HCT116 (cell line): Measurements from ENCODE around the gene FHOD3. TPM values are rescaled to one million over a fixed set of nuclear protein-coding genes. Genes with fewer than 3 reads are reported as not detected.
A peak's percentile ranks its signal among the peaks of the same experiment; 100 is the strongest.

Source experiments
- ATAC-seq: fragments of 200-7000 bp; cut with Tn5 transposase; 2 replicates; pipeline ENCODE4 v1.9.1; 2020; ENCODE audit warnings: mild to moderate bottlenecking, moderate library complexity
- BruUV-seq: library from RNA; stranded (reverse); fragments of 400-500 nt; replicated peaks from 2 replicates; lab custom pipeline; 2021; lab: Mats Ljungman, UMichigan
- CTCF ChIA-PET: fragments of 300-600 bp; sonication (Branson Sonifier 250); formaldehyde crosslinking; loops from one replicate; lab custom pipeline; 2021; ENCODE audit warnings: antibody characterized with exemption; lab: Charles Lee
- POLR2A ChIA-PET: fragments of 300-600, 350-600 bp; sonication (Branson Sonifier 250); formaldehyde crosslinking; loops from one replicate; lab custom pipeline; 2021; ENCODE audit warnings: antibody characterized with exemption; lab: Charles Lee
- RAD21 ChIA-PET, 2 experiments: fragments of 300-600 bp; sonication (Branson Sonifier 250); formaldehyde crosslinking; loops; one replicate each; lab custom pipeline; 2023; ENCODE audit warnings: low total read pairs in 2 of 2; ENCODE audit not compliant: uncharacterized antibody in 2 of 2, unreplicated experiment in 2 of 2, low non-redundant PET in 1 of 2; lab: Charles Lee
- DNase-seq: peaks from one replicate; pipeline ENCODE4 v3.0.0-alpha.2; 2010; ENCODE audit warnings: low read depth, low spot score
- H2AFZ ChIP-seq: fragments of 200-600 bp; shearing (Covaris generic), sonication (generic); 2 replicates; pipeline ENCODE4 v1.6.1; 2017; ENCODE audit warnings: low read depth, mixed run types, mixed read lengths, antibody characterized with exemption, low read length; ENCODE audit not compliant: poor library complexity, severe bottlenecking
- H3K27ac ChIP-seq: 2 replicates; pipeline ENCODE4 v1.5.1; 2012; ENCODE audit warnings: low read depth, low read length
- H3K27me3 ChIP-seq: fragments of 200-600 bp; sonication (generic); 2 replicates; pipeline ENCODE4 v1.6.1; 2016; ENCODE audit warnings: mixed run types, low read length, mixed read lengths; ENCODE audit not compliant: insufficient read depth
- H3K36me3 ChIP-seq, 2 experiments: fragments of 200-500 bp in 1 of 2; fragments of 200-600 bp in 1 of 2; sonication (Bioruptor generic) in 1 of 2; sonication (generic) in 1 of 2; 2 replicates each; pipeline versions ENCODE4 v1.5.1 to v1.6.1; 2014 to 2016; ENCODE audit warnings: low read length in 2 of 2, inconsistent platforms in 1 of 2, mixed read lengths in 1 of 2, mixed run types in 1 of 2; ENCODE audit not compliant: insufficient read depth in 2 of 2, control insufficient read depth in 1 of 2
- H3K4me1 ChIP-seq, 2 experiments: fragments of 200-600 bp in 1 of 2; sonication (generic) in 1 of 2; 2 replicates each; pipeline versions ENCODE4 v1.5.1 to v1.6.1; 2012 to 2017; ENCODE audit warnings: low read length in 2 of 2, inconsistent platforms in 1 of 2, mild to moderate bottlenecking in 1 of 2, mixed read lengths in 1 of 2, mixed run types in 1 of 2, moderate library complexity in 1 of 2; ENCODE audit not compliant: insufficient read depth in 2 of 2, control insufficient read depth in 1 of 2
- H3K4me2 ChIP-seq: fragments of 200-600 bp; sonication (generic); 2 replicates; pipeline ENCODE4 v1.6.1; 2017; ENCODE audit warnings: mixed run types, low read length, mixed read lengths
- H3K4me3 ChIP-seq, 2 experiments: fragments of 200-600 bp in 1 of 2; sonication (generic) in 1 of 2; replicated peaks in 1 of 2; 2 replicates each; pipeline ENCODE4 v1.5.1; 2011 to 2016; ENCODE audit warnings: low read length in 2 of 2, control low read depth in 1 of 2, low read depth in 1 of 2, mild to moderate bottlenecking in 1 of 2, mixed read lengths in 1 of 2, mixed run types in 1 of 2
- H3K79me2 ChIP-seq: fragments of 200-600 bp; sonication (generic); 2 replicates; pipeline ENCODE4 v1.6.1; 2017; ENCODE audit warnings: mild to moderate bottlenecking, mixed run types, low read length, moderate library complexity, mixed read lengths; ENCODE audit not compliant: insufficient read depth
- H3K9ac ChIP-seq: fragments of 200-600 bp; sonication (generic); 2 replicates; pipeline ENCODE4 v1.6.1; 2016; ENCODE audit warnings: low read length, mixed read lengths
- H3K9me2 ChIP-seq: fragments of 200-600 bp; sonication (generic), shearing (Covaris generic); 2 replicates; pipeline ENCODE4 v1.6.1; 2017; ENCODE audit warnings: mixed run types, mild to moderate bottlenecking, moderate library complexity; ENCODE audit not compliant: insufficient read depth
- H3K9me3 ChIP-seq, 2 experiments: fragments of 200-500 bp in 1 of 2; fragments of 200-600 bp in 1 of 2; sonication (Bioruptor generic) in 1 of 2; sonication (generic) in 1 of 2; 2 replicates each; pipeline ENCODE4 v1.6.1; 2014 to 2017; ENCODE audit warnings: low read length in 2 of 2, mixed read lengths in 2 of 2, inconsistent platforms in 1 of 2, low read depth in 1 of 2, mild to moderate bottlenecking in 1 of 2, mixed run types in 1 of 2, moderate library complexity in 1 of 2; ENCODE audit not compliant: control insufficient read depth in 1 of 2, insufficient read depth in 1 of 2
- H4K20me1 ChIP-seq: fragments of 200-600 bp; sonication (generic), shearing (Covaris generic); 2 replicates; pipeline ENCODE4 v1.6.1; 2017; ENCODE audit warnings: mixed run types, mild to moderate bottlenecking, moderate library complexity; ENCODE audit not compliant: insufficient read depth
- CEBPB ChIP-seq: IDR thresholded peaks from 2 replicates; pipeline ENCODE4 v1.6.1; 2012; ENCODE audit warnings: low read depth
- EGR1 ChIP-seq: IDR thresholded peaks from 2 replicates; pipeline ENCODE4 v1.6.1; 2012; ENCODE audit warnings: low read depth
- EZH2 ChIP-seq: fragments of 200-600 bp; sonication (generic); IDR thresholded peaks from 2 replicates; pipeline ENCODE4 v1.6.1; 2017; ENCODE audit warnings: antibody characterized with exemption, mixed run types
- EZH2phosphoT487 ChIP-seq: fragments of 200-600 bp; IDR thresholded peaks from 2 replicates; pipeline ENCODE4 v1.6.1; 2018; ENCODE audit warnings: antibody characterized with exemption, borderline replicate concordance
- FOSL1 ChIP-seq: IDR thresholded peaks from 2 replicates; pipeline ENCODE4 v1.6.1; 2012; ENCODE audit warnings: low read depth
- POLR2A ChIP-seq: IDR thresholded peaks from 2 replicates; pipeline ENCODE4 v1.7.0; 2011; ENCODE audit warnings: borderline replicate concordance; ENCODE audit not compliant: insufficient read depth, insufficient read length; ENCODE audit errors: extremely low read depth
- POLR2AphosphoS5 ChIP-seq: IDR thresholded peaks from 2 replicates; pipeline ENCODE4 v1.6.1; 2011; ENCODE audit warnings: mild to moderate bottlenecking, low read depth, low read length, moderate library complexity
- SIN3A ChIP-seq: IDR thresholded peaks from 2 replicates; pipeline ENCODE4 v1.6.1; 2012; ENCODE audit warnings: low read depth
- SRF ChIP-seq: IDR thresholded peaks from 2 replicates; pipeline ENCODE4 v1.6.1; 2012; ENCODE audit warnings: low read depth
- TCF7L2 ChIP-seq: IDR thresholded peaks from 2 replicates; pipeline ENCODE4 v1.7.0; 2011; ENCODE audit warnings: borderline replicate concordance, inconsistent platforms; ENCODE audit not compliant: insufficient read depth, insufficient read length; ENCODE audit errors: extremely low read depth
- ZNF274 ChIP-seq: fragments of 200-500 bp; sonication (Bioruptor generic); IDR thresholded peaks from 2 replicates; pipeline ENCODE4 v1.6.1; 2014; ENCODE audit warnings: mild to moderate bottlenecking, low read depth, low read length, inconsistent platforms
- intact Hi-C: fragments of 100-400 bp; cut with micrococcal nuclease; formaldehyde crosslinking; loops from 2 replicates; pipeline ENCODE4 v1.10.0; 2022
- total RNA-seq: library from RNA; stranded (reverse); gene quantifications from one replicate; pipeline ENCODE4 v1.2.1, GENCODE V29; 2021; ENCODE audit not compliant: unreplicated experiment
- TF ChIP-seq, protein P1 (sequence below): IDR thresholded peaks from 2 replicates; pipeline ENCODE4 v1.6.1; 2012
- TF ChIP-seq, protein P2 (sequence below): IDR thresholded peaks from 2 replicates; pipeline ENCODE4 v1.6.1; 2012
- TF ChIP-seq, protein P3 (sequence below): IDR thresholded peaks from 2 replicates; pipeline ENCODE4 v1.6.1; 2011; ENCODE audit warnings: mild to moderate bottlenecking, low read length, moderate library complexity; ENCODE audit not compliant: insufficient replicate concordance; ENCODE audit errors: extremely low read depth
- TF ChIP-seq, protein P4 (sequence below), 3 experiments: fragments of 200-600 bp in 1 of 3; sonication (generic) in 1 of 3; IDR thresholded peaks in 2 of 3; conservative IDR thresholded peaks in 1 of 3; 2 replicates each; pipeline ENCODE4 v1.5.1; 2012 to 2017; ENCODE audit warnings: low read depth in 2 of 3, low read length in 2 of 3, antibody characterized with exemption in 1 of 3, borderline replicate concordance in 1 of 3, control low read depth in 1 of 3, mild to moderate bottlenecking in 1 of 3, mixed read lengths in 1 of 3, mixed run types in 1 of 3, moderate library complexity in 1 of 3; ENCODE audit not compliant: insufficient read depth in 1 of 3
- TF ChIP-seq, protein P5 (sequence below): IDR thresholded peaks from 2 replicates; pipeline ENCODE4 v1.6.1; 2012; ENCODE audit warnings: low read depth

The FHOD3 gene
- total RNA-seq, 1 experiment from 2014 or later, result 4.0 TPM

DNA sequence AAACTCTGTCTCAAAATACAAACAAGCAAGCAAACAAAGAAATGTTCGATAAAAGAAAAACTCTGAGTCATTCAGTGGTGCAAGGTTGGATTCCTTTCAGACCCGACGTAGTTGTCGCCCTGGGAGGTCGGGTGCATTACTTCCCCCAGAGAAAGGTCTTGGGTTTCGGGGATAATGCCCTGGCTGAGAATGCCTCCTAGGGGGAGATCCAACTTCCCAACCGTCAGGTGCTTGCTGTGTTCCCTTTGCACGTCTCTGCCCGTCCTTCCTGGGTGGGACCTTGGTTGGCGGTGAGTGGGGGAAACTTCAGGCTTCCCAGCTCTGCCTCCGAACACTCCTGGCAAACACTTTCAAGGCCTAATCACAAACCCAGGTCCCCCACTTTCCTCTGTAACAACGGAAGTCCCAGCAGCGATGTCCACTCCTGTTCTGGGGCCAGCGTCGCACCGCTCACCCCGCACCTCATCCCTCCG, 530.7 kb downstream of the FHOD3 start (continued):
- no peak for TF ChIP-seq CEBPB
- no peak for TF ChIP-seq POLR2AphosphoS5
- TF ChIP-seq TCF7L2, result no peak
- TF ChIP-seq SRF, result no peak
- TF ChIP-seq, protein P1, sequence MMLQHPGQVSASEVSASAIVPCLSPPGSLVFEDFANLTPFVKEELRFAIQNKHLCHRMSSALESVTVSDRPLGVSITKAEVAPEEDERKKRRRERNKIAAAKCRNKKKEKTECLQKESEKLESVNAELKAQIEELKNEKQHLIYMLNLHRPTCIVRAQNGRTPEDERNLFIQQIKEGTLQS, result no peak
- TF ChIP-seq POLR2A, result no peak

GRCh38 chr18:36828630-36829361, 531.3 kb downstream of the FHOD3 start, which contains the start of the genes KIAA1328 and TPGS2:
KIAA1328 (plus strand) TSS chr18:36829127; CDS start chr18:36829139, 12 bp downstream.
TPGS2 (minus strand) TSS chr18:36829002; CDS start chr18:36828767, 235 bp downstream.
- Histone ChIP-seq H3K9me2 (no peaks in the 10 kb centered on the region), H3K27me3 (no peaks in the 10 kb centered on the region), H3K4me1 (peaks cover 8 to 15% of the 10 kb centered on the region in 2 experiments; a peak in 2 of 4 replicates), H3K79me2 (peaks cover 39% of the 10 kb centered on the region), H3K9ac (peak within 1 kb of the TSS; percentile 77), H3K4me2 (peak within 1 kb of the TSS; percentile 91), H3K4me3 (peak within 1 kb of the TSS; percentile 66 to 98), H3K27ac (peak within 1 kb of the TSS; percentile 86), H2AFZ (peak within 1 kb of the TSS; percentile 73), H3K36me3 (no peaks in the 10 kb centered on the region), H4K20me1 (no peaks in the 10 kb centered on the region), H3K9me3 (no peaks in the 10 kb centered on the region)
- intact Hi-C loops, result no loop called here
- DNase-seq (peak; percentile 61), ATAC-seq (peak; percentile 90)
- ChIA-PET POLR2A (no interaction called here), RAD21 (no interaction called here), CTCF (interaction anchor here (0.6 to 0.8 kb wide), 2 partner anchors 29 to 136 kb away, joined by 3 read pairs; no protein-coding TSS in a partner anchor)
- BruUV-seq, result no TSS peak
- TF ChIP-seq, protein P2, sequence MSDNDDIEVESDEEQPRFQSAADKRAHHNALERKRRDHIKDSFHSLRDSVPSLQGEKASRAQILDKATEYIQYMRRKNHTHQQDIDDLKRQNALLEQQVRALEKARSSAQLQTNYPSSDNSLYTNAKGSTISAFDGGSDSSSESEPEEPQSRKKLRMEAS, result peak; percentile 86
- TF ChIP-seq CEBPB (no peak), TCF7L2 (no peak), SRF (no peak), FOSL1 (no peak), EZH2 (no peak), EZH2phosphoT487 (no peak), EGR1 (peak; percentile 66), ZNF274 (no peak), SIN3A (peak; percentile 28; the same call in 1 of the 2 replicates)
- TF ChIP-seq, protein P3, sequence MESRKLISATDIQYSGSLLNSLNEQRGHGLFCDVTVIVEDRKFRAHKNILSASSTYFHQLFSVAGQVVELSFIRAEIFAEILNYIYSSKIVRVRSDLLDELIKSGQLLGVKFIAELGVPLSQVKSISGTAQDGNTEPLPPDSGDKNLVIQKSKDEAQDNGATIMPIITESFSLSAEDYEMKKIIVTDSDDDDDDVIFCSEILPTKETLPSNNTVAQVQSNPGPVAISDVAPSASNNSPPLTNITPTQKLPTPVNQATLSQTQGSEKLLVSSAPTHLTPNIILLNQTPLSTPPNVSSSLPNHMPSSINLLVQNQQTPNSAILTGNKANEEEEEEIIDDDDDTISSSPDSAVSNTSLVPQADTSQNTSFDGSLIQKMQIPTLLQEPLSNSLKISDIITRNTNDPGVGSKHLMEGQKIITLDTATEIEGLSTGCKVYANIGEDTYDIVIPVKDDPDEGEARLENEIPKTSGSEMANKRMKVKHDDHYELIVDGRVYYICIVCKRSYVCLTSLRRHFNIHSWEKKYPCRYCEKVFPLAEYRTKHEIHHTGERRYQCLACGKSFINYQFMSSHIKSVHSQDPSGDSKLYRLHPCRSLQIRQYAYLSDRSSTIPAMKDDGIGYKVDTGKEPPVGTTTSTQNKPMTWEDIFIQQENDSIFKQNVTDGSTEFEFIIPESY, result no peak
- TF ChIP-seq, protein P4, sequence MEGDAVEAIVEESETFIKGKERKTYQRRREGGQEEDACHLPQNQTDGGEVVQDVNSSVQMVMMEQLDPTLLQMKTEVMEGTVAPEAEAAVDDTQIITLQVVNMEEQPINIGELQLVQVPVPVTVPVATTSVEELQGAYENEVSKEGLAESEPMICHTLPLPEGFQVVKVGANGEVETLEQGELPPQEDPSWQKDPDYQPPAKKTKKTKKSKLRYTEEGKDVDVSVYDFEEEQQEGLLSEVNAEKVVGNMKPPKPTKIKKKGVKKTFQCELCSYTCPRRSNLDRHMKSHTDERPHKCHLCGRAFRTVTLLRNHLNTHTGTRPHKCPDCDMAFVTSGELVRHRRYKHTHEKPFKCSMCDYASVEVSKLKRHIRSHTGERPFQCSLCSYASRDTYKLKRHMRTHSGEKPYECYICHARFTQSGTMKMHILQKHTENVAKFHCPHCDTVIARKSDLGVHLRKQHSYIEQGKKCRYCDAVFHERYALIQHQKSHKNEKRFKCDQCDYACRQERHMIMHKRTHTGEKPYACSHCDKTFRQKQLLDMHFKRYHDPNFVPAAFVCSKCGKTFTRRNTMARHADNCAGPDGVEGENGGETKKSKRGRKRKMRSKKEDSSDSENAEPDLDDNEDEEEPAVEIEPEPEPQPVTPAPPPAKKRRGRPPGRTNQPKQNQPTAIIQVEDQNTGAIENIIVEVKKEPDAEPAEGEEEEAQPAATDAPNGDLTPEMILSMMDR (IDR thresholded peaks at IDR 0.05 in 2 of 3, conservative IDR thresholded peaks at IDR 0.05 in 1 of 3; ENCODE audit: borderline replicate concordance in 1 of 3, insufficient read depth in 1 of 3, low read depth in 2 of 3, low read length in 2 of 3), result peak; percentile 34 to 46 (median 39); a peak in 4 of 6 replicates
- TF ChIP-seq, protein P5, sequence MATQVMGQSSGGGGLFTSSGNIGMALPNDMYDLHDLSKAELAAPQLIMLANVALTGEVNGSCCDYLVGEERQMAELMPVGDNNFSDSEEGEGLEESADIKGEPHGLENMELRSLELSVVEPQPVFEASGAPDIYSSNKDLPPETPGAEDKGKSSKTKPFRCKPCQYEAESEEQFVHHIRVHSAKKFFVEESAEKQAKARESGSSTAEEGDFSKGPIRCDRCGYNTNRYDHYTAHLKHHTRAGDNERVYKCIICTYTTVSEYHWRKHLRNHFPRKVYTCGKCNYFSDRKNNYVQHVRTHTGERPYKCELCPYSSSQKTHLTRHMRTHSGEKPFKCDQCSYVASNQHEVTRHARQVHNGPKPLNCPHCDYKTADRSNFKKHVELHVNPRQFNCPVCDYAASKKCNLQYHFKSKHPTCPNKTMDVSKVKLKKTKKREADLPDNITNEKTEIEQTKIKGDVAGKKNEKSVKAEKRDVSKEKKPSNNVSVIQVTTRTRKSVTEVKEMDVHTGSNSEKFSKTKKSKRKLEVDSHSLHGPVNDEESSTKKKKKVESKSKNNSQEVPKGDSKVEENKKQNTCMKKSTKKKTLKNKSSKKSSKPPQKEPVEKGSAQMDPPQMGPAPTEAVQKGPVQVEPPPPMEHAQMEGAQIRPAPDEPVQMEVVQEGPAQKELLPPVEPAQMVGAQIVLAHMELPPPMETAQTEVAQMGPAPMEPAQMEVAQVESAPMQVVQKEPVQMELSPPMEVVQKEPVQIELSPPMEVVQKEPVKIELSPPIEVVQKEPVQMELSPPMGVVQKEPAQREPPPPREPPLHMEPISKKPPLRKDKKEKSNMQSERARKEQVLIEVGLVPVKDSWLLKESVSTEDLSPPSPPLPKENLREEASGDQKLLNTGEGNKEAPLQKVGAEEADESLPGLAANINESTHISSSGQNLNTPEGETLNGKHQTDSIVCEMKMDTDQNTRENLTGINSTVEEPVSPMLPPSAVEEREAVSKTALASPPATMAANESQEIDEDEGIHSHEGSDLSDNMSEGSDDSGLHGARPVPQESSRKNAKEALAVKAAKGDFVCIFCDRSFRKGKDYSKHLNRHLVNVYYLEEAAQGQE, result no peak
